Fibroblast of mammary gland (primary cell): ENCODE results near the gene ARHGEF17.
A peak's percentile ranks its signal among the peaks of the same experiment; 100 is the strongest.

Experiments
- DNase-seq: peaks from one replicate; pipeline ENCODE4 v3.0.0-alpha.2; 2010; ENCODE audit warnings: low read depth
- H3K4me3 ChIP-seq: 2 replicates; pipeline ENCODE4 v1.5.1; 2011; ENCODE audit warnings: low read depth, mild to moderate bottlenecking, low read length, moderate library complexity; ENCODE audit not compliant: control insufficient read depth
- TF ChIP-seq, protein P1 (sequence below): conservative IDR thresholded peaks from 2 replicates; pipeline ENCODE4 v1.5.1; 2011; ENCODE audit warnings: low read depth, low read length, inconsistent platforms; ENCODE audit not compliant: control insufficient read depth, insufficient read depth

Gene ARHGEF17

GRCh38 chr11:73293356-73293936 lies 14.6 kb upstream of the ARHGEF17 start:
- no peak overlapping the region for H3K4me3 ChIP-seq
- no peak for DNase-seq
- TF ChIP-seq, protein P1, sequence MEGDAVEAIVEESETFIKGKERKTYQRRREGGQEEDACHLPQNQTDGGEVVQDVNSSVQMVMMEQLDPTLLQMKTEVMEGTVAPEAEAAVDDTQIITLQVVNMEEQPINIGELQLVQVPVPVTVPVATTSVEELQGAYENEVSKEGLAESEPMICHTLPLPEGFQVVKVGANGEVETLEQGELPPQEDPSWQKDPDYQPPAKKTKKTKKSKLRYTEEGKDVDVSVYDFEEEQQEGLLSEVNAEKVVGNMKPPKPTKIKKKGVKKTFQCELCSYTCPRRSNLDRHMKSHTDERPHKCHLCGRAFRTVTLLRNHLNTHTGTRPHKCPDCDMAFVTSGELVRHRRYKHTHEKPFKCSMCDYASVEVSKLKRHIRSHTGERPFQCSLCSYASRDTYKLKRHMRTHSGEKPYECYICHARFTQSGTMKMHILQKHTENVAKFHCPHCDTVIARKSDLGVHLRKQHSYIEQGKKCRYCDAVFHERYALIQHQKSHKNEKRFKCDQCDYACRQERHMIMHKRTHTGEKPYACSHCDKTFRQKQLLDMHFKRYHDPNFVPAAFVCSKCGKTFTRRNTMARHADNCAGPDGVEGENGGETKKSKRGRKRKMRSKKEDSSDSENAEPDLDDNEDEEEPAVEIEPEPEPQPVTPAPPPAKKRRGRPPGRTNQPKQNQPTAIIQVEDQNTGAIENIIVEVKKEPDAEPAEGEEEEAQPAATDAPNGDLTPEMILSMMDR, result no peak

DNA sequence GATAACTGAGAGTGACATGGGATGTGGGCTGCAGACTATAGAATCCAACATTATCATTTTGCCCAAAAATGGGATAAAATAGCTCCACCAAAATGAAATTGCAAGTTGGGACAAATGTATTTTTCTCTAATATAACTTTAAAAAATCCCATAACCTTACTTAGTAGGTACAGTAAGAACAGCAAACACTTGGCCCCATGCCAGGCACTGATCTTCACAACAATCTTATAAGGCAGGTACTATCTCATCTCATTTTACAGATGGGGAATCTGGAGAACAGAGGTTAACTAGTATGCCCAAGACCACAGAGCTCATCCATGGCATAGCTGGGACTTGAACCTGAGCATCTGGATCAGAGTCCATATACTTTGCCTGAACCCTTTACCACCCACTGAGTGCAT lies 13.5 kb upstream of the ARHGEF17 start:
- no peak for DNase-seq
- H3K4me3 ChIP-seq, result no peak overlapping the region
- TF ChIP-seq, protein P1, result no peak

DNA sequence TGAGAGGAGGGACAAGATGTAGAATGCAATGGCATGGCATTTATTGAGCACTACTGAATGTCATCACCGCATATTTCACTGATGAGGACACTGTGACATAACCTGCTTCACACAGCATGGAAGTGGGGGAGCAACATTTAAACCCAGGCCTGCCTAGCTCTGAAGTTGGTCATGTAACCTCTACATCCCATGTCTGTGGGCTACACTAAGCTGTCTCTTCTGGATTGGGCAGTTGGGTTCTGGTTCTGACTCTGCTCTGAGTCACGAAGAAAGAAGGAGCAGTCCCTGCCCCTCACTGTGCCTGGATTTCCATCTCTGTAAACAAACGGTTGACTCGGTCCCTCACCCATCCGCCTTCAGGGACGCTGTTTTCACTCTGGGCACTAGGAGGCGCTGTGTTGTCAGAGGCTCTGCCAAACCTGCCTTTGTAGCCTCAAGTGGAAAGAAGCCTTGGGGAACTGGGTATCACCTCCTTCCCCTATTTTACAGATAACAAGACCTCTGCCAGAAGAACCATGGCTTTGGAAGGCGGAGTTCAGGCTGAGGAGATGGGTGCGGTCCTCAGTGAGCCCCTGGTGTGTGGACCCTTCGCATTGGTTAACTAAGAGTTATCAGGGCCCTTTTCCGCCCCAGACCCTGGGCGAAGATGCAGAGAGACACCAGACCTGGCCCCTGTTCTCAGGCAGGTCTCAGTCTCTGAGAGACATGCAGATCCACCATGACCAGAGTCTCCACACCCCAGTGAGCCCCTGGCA lies 12.7 kb upstream of the ARHGEF17 start:
- H3K4me3 ChIP-seq, result no peak overlapping the region
- TF ChIP-seq, protein P1, result peak; percentile 97
- DNase-seq, result peak; percentile 89

- no peak for DNase-seq
- TF ChIP-seq, protein P1, result no peak
- no peak overlapping the region for H3K4me3 ChIP-seq
Measured at GRCh38 chr11:73295996-73296318, 12.1 kb upstream of the ARHGEF17 start.

DNA sequence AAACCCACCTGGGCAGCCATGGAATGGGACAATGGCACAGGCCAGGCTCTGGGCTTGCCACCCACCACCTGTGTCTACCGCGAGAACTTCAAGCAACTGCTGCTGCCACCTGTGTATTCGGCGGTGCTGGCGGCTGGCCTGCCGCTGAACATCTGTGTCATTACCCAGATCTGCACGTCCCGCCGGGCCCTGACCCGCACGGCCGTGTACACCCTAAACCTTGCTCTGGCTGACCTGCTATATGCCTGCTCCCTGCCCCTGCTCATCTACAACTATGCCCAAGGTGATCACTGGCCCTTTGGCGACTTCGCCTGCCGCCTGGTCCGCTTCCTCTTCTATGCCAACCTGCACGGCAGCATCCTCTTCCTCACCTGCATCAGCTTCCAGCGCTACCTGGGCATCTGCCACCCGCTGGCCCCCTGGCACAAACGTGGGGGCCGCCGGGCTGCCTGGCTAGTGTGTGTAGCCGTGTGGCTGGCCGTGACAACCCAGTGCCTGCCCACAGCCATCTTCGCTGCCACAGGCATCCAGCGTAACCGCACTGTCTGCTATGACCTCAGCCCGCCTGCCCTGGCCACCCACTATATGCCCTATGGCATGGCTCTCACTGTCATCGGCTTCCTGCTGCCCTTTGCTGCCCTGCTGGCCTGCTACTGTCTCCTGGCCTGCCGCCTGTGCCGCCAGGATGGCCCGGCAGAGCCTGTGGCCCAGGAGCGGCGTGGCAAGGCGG lies 11.4 kb upstream of the ARHGEF17 start:
- TF ChIP-seq, protein P1, result no peak
- no peak for DNase-seq
- no peak overlapping the region for H3K4me3 ChIP-seq

DNA sequence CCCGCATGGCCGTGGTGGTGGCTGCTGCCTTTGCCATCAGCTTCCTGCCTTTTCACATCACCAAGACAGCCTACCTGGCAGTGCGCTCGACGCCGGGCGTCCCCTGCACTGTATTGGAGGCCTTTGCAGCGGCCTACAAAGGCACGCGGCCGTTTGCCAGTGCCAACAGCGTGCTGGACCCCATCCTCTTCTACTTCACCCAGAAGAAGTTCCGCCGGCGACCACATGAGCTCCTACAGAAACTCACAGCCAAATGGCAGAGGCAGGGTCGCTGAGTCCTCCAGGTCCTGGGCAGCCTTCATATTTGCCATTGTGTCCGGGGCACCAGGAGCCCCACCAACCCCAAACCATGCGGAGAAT lies 10.9 kb upstream of the ARHGEF17 start:
- no peak overlapping the region for H3K4me3 ChIP-seq
- DNase-seq, result no peak
- TF ChIP-seq, protein P1, result no peak
